Fibroblast of skin of left quadriceps (primary cell): Measurements from ENCODE around the gene MTX2.

Experiments
- DNase-seq, 2 experiments: peaks; one replicate each; pipeline ENCODE4 v3.0.0-alpha.2; 2013; ENCODE audit warnings: low read depth in 2 of 2

The MTX2 gene

GRCh38 chr2:176269319-176270099 lies at the start of gene MTX2:
TSS of gene MTX2 (plus strand) at chr2:176269442. CDS start at chr2:176269630, 188 bp downstream.
- peak; percentile 28 to 38 for DNase-seq

GRCh38 chr2:176227874-176228273 lies 41.4 kb upstream of the MTX2 start:
- DNase-seq, result no peak

GRCh38 chr2:176234156-176234555 lies 35.1 kb upstream of the MTX2 start:
- DNase-seq, result no peak

- no peak for DNase-seq
Measured at GRCh38 chr2:176234940-176235339, 34.3 kb upstream of the MTX2 start.

GRCh38 chr2:176237456-176237855 lies 31.8 kb upstream of the MTX2 start:
- no peak for DNase-seq

- DNase-seq, result no peak
Measured at GRCh38 chr2:176239031-176239430, 30.2 kb upstream of the MTX2 start.

GRCh38 chr2:176240301-176240700 lies 28.9 kb upstream of the MTX2 start:
- DNase-seq, result no peak

- DNase-seq, result no peak
Measured at GRCh38 chr2:176242276-176242675, 27.0 kb upstream of the MTX2 start.

GRCh38 chr2:176246331-176246730 lies 22.9 kb upstream of the MTX2 start:
- DNase-seq, result no peak

GRCh38 chr2:176247859-176248258 lies 21.4 kb upstream of the MTX2 start:
- no peak for DNase-seq

- DNase-seq, result no peak
Measured at GRCh38 chr2:176251928-176252327, 17.3 kb upstream of the MTX2 start.

- no peak for DNase-seq
Measured at GRCh38 chr2:176260689-176261088, 8.6 kb upstream of the MTX2 start.

GRCh38 chr2:176261136-176261535 lies 8.1 kb upstream of the MTX2 start:
- no peak for DNase-seq

- DNase-seq, result no peak
Measured at GRCh38 chr2:176268976-176269318, 295 bp upstream of the MTX2 start.

GRCh38 chr2:176270100-176270750 lies 983 bp downstream of the MTX2 start:
- no peak for DNase-seq

GRCh38 chr2:176272870-176273459 lies 3.7 kb downstream of the MTX2 start:
- no peak for DNase-seq

- no peak for DNase-seq
Measured at GRCh38 chr2:176278927-176279326, 9.7 kb downstream of the MTX2 start.

- DNase-seq, result no peak
Measured at GRCh38 chr2:176280156-176280555, 10.9 kb downstream of the MTX2 start.

- DNase-seq, result peak; percentile 33 to 36
Measured at GRCh38 chr2:176280867-176281658, 11.8 kb downstream of the MTX2 start.

- no peak for DNase-seq
Measured at GRCh38 chr2:176283291-176284068, 14.2 kb downstream of the MTX2 start.

GRCh38 chr2:176284461-176285049 lies 15.3 kb downstream of the MTX2 start:
- peak in 1 of 2 experiments; percentile 19 for DNase-seq
